ENCODE data around the gene RGS19. TPM values are rescaled to one million over a fixed set of nuclear protein-coding genes. Genes with fewer than 3 reads are reported as not detected.
A peak's percentile ranks its signal among the peaks of the same experiment; 100 is the strongest.

The RGS19 gene
- total RNA-seq, 2 experiments from 2014 or later: 20.6 to 23.5 TPM

GRCh38 chr20:64047046-64047389, 32.3 kb downstream of the RGS19 start:
- Mint-ChIP-seq H3K27me3 (ENCODE audit: low read depth) (peaks cover 30% of the 10 kb centered on the region), H3K27ac (no peak overlapping the region), H3K36me3 (ENCODE audit: low read depth) (no peaks in the 10 kb centered on the region), H3K4me1 (ENCODE audit: low read depth) (no peaks in the 10 kb centered on the region), H3K9me3 (no peaks in the 10 kb centered on the region), H3K4me3 (no peak overlapping the region)
- intact Hi-C loops (cut with micrococcal nuclease): no loop called here
- CTCF ChIA-PET: interaction anchor here (1.5 kb wide), 1 partner anchor 8 kb away, joined by 3 read pairs; no protein-coding TSS in a partner anchor
- no peak for DNase-seq

- DNase-seq: no peak
- CTCF ChIA-PET: no interaction called here
- Mint-ChIP-seq H3K27ac (no peak overlapping the region), H3K27me3 (ENCODE audit: low read depth) (peaks cover 18% of the 10 kb centered on the region), H3K9me3 (no peaks in the 10 kb centered on the region), H3K4me3 (no peak overlapping the region), H3K36me3 (ENCODE audit: low read depth) (no peaks in the 10 kb centered on the region), H3K4me1 (ENCODE audit: low read depth) (peaks cover 7% of the 10 kb centered on the region)
- intact Hi-C loops (cut with micrococcal nuclease): no loop called here
Measured at GRCh38 chr20:64045346-64046011, 33.8 kb downstream of the RGS19 start.

GRCh38 chr20:64044484-64045247, 34.7 kb downstream of the RGS19 start:
- peaks cover 13% of the 10 kb centered on the region for H3K27me3 Mint-ChIP-seq (ENCODE audit: low read depth)
- H3K36me3 Mint-ChIP-seq (ENCODE audit: low read depth): no peaks in the 10 kb centered on the region
- H3K4me3 Mint-ChIP-seq: no peak overlapping the region
- CTCF ChIA-PET: no interaction called here
- no peak for DNase-seq
- H3K27ac Mint-ChIP-seq: no peak overlapping the region
- H3K4me1 Mint-ChIP-seq (ENCODE audit: low read depth): peaks cover 13% of the 10 kb centered on the region
- H3K9me3 Mint-ChIP-seq: no peaks in the 10 kb centered on the region
- intact Hi-C loops (cut with micrococcal nuclease): no loop called here

GRCh38 chr20:64043768-64044167, 35.5 kb downstream of the RGS19 start:
- Mint-ChIP-seq H3K27me3 (ENCODE audit: low read depth) (peaks cover 11% of the 10 kb centered on the region), H3K4me1 (ENCODE audit: low read depth) (peaks cover 20% of the 10 kb centered on the region), H3K27ac (no peak overlapping the region), H3K9me3 (no peaks in the 10 kb centered on the region), H3K4me3 (peak overlapping the region; percentile 37), H3K36me3 (ENCODE audit: low read depth) (no peaks in the 10 kb centered on the region)
- no peak for DNase-seq
- intact Hi-C loops (cut with micrococcal nuclease): no loop called here
- CTCF ChIA-PET: interaction anchor here (1.2 kb wide), 1 partner anchor 10 kb away, joined by 4 read pairs; no protein-coding TSS in a partner anchor

GRCh38 chr20:64042054-64042781, 37.1 kb downstream of the RGS19 start:
- H3K27me3 Mint-ChIP-seq (ENCODE audit: low read depth): peaks cover 7% of the 10 kb centered on the region
- H3K4me1 Mint-ChIP-seq (ENCODE audit: low read depth): peaks cover 23% of the 10 kb centered on the region
- intact Hi-C loops (cut with micrococcal nuclease): no loop called here
- CTCF ChIA-PET: interaction anchor here (1.3 to 4.5 kb wide), 2 partner anchors 15 to 62 kb away, joined by 4 to 16 read pairs; partner anchors contain the start of gene PRPF6
- no peaks in the 10 kb centered on the region for H3K36me3 Mint-ChIP-seq (ENCODE audit: low read depth)
- no peaks in the 10 kb centered on the region for H3K9me3 Mint-ChIP-seq
- peak overlapping the region; percentile 74 for H3K4me3 Mint-ChIP-seq
- peak overlapping the region; percentile 66 for H3K27ac Mint-ChIP-seq
- DNase-seq: no peak

- H3K27me3 Mint-ChIP-seq (ENCODE audit: low read depth): peaks cover 3% of the 10 kb centered on the region
- no peaks in the 10 kb centered on the region for H3K36me3 Mint-ChIP-seq (ENCODE audit: low read depth)
- intact Hi-C loops (cut with micrococcal nuclease): no loop called here
- CTCF ChIA-PET: interaction anchor here (1.3 to 4.5 kb wide), 2 partner anchors 16 to 61 kb away, joined by 4 to 16 read pairs; partner anchors contain the start of gene PRPF6
- peak overlapping the region; percentile 74 for H3K4me3 Mint-ChIP-seq
- DNase-seq: no peak
- H3K27ac Mint-ChIP-seq: no peak overlapping the region
- H3K9me3 Mint-ChIP-seq: no peaks in the 10 kb centered on the region
- peaks cover 28% of the 10 kb centered on the region for H3K4me1 Mint-ChIP-seq (ENCODE audit: low read depth)
Measured at GRCh38 chr20:64041781-64042053, 37.6 kb downstream of the RGS19 start.

GRCh38 chr20:64041040-64041780, 38.1 kb downstream of the RGS19 start:
- peak overlapping the region; percentile 74 for H3K4me3 Mint-ChIP-seq
- DNase-seq: no peak
- intact Hi-C loops (cut with micrococcal nuclease): no loop called here
- no peak overlapping the region for H3K27ac Mint-ChIP-seq
- peaks cover 2% of the 10 kb centered on the region for H3K27me3 Mint-ChIP-seq (ENCODE audit: low read depth)
- peaks cover 32% of the 10 kb centered on the region for H3K4me1 Mint-ChIP-seq (ENCODE audit: low read depth)
- CTCF ChIA-PET: interaction anchor here (0.5 to 5.3 kb wide), 5 partner anchors 13 to 80 kb away, joined by 3 to 39 read pairs (median 5); partner anchors contain the start of gene PRPF6
- no peaks in the 10 kb centered on the region for H3K36me3 Mint-ChIP-seq (ENCODE audit: low read depth)
- H3K9me3 Mint-ChIP-seq: no peaks in the 10 kb centered on the region

GRCh38 chr20:64040231-64041039, 38.9 kb downstream of the RGS19 start:
- H3K9me3 Mint-ChIP-seq: no peaks in the 10 kb centered on the region
- H3K27ac Mint-ChIP-seq: no peak overlapping the region
- no peak for DNase-seq
- no peak overlapping the region for H3K4me3 Mint-ChIP-seq
- CTCF ChIA-PET: interaction anchor here (0.9 to 5.3 kb wide), 13 partner anchors 13 to 216 kb away, joined by 3 to 39 read pairs (median 8); partner anchors contain the start of genes LKAAEAR1, PCMTD2, PRPF6 and SAMD10
- no peaks in the 10 kb centered on the region for H3K36me3 Mint-ChIP-seq (ENCODE audit: low read depth)
- peaks cover 38% of the 10 kb centered on the region for H3K4me1 Mint-ChIP-seq (ENCODE audit: low read depth)
- intact Hi-C loops (cut with micrococcal nuclease): no loop called here
- H3K27me3 Mint-ChIP-seq (ENCODE audit: low read depth): peaks cover 2% of the 10 kb centered on the region

- intact Hi-C loops (cut with micrococcal nuclease): loop anchor here (1.0 to 5.0 kb wide), 5 partner anchors 18 to 501 kb away; no protein-coding TSS in a partner anchor
- peaks cover 2% of the 10 kb centered on the region for H3K27me3 Mint-ChIP-seq (ENCODE audit: low read depth)
- CTCF ChIA-PET: interaction anchor here (0.6 to 5.3 kb wide), 23 partner anchors 8 to 217 kb away, joined by 3 to 39 read pairs (median 5); partner anchors contain the start of genes LKAAEAR1, PCMTD2, PRPF6 and SAMD10
- H3K36me3 Mint-ChIP-seq (ENCODE audit: low read depth): no peaks in the 10 kb centered on the region
- no peak for DNase-seq
- peak overlapping the region; percentile 67 for H3K4me3 Mint-ChIP-seq
- H3K27ac Mint-ChIP-seq: no peak overlapping the region
- peaks cover 46% of the 10 kb centered on the region for H3K4me1 Mint-ChIP-seq (ENCODE audit: low read depth)
- H3K9me3 Mint-ChIP-seq: no peaks in the 10 kb centered on the region
Measured at GRCh38 chr20:64039293-64040160, 39.8 kb downstream of the RGS19 start.

GRCh38 chr20:64038565-64039292, 40.6 kb downstream of the RGS19 start:
- Mint-ChIP-seq H3K27me3 (ENCODE audit: low read depth) (peaks cover 2% of the 10 kb centered on the region), H3K27ac (no peak overlapping the region), H3K9me3 (no peaks in the 10 kb centered on the region), H3K4me3 (peak overlapping the region; percentile 67), H3K4me1 (ENCODE audit: low read depth) (peaks cover 53% of the 10 kb centered on the region), H3K36me3 (ENCODE audit: low read depth) (peaks cover 1% of the 10 kb centered on the region)
- intact Hi-C loops (cut with micrococcal nuclease): loop anchor here (1.0 to 5.0 kb wide), 6 partner anchors 19 to 500 kb away; no protein-coding TSS in a partner anchor
- CTCF ChIA-PET: interaction anchor here (0.6 to 5.3 kb wide), 25 partner anchors 8 to 501 kb away, joined by 3 to 39 read pairs (median 5); partner anchors contain the start of genes LKAAEAR1, PCMTD2, PRPF6 and PTK6
- peak; percentile 84 for DNase-seq
